GM21515 (cell line): Measurements from ENCODE around the gene PIWIL1.

Source experiments
- ATAC-seq: cut with Tn5 transposase; IDR thresholded peaks from one replicate; pipeline ENCODE4 v1.9.1; 2021; ENCODE audit not compliant: unreplicated experiment

PIWIL1 gene

DNA sequence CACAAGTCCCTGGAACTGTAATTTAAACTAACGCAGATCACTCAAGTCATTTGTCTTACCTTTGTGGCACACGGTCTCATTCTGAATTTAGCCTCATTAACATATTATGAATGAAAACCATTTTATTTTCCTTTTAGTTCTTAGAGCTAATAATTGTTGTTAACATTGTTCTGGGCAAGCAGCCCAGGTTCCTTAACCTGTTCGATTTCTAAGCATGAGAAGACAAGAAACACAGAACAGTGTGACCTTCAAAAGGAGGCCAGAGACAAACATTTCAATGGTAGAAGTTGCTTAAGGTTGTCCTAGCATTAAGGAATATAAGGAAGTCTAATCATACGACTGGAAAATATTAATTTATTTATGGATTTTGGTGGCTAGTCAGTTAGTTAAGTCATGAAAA is 35.2 kb downstream of the PIWIL1 start:
- no peak for ATAC-seq

GRCh38 chr12:130374083-130374482 is 36.4 kb downstream of the PIWIL1 start:
- no peak for ATAC-seq

- ATAC-seq, result no peak
Observed at GRCh38 chr12:130375296-130376287, 37.9 kb downstream of the PIWIL1 start.

GRCh38 chr12:130382818-130383217 is 45.1 kb downstream of the PIWIL1 start:
- no peak for ATAC-seq

DNA sequence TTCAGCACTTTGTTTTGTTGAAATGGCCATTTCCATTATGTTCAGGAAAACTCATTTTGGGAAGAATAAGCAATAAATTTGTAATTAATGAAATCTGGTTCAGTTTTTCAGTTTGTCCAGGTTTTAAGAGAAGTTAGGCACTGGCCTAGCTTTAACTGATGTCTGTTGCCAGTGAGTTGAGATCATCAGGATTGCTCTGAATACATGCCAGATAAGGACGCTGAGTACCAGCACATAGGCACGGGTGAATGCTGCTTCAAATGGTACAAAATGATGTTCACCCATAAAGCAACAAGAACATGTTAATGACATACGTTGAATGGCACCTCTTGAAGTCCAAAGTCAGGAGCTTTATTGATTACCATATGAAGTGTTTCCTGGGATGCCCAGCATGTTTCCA is 46.5 kb downstream of the PIWIL1 start:
- ATAC-seq, result no peak

DNA sequence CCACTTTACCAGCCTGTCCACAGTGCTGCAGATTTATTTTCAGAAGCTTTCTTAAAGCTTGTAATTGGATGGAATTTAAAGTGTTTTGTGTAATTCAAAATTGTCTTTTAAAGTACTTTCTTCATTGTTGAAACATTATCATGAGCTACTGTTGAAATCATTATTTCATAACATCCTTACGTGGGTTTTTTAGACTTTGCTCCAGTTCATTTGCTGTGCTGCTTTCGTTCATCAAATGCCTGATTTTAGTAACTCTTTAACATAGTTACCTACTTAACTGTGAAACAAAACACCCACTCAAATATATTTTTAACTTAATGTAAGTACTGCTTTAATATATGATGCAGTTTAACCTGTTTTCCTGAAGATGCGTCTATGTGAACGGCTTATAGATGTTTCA is 47.5 kb downstream of the PIWIL1 start:
- no peak for ATAC-seq

DNA sequence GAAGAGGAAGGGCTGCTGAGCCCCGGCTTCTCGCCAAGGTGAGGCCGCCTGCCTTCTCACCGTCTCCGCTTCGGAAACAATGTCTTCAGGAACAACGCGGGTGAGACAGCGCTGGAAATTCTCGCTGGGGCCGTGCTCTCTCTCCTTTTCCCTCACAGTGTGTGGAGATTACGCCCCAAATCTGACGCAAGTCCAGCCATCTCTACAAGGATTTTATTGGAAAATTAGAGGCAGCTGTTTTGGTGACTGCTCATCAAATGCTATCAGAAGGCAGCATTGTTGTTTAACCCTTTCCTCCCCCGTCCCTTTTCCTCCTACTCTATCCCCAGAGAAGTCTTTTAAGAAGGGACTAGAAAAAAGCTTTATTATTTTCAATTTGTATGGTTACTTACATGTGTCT is 53.5 kb downstream of the PIWIL1 start:
- no peak for ATAC-seq

- no peak for ATAC-seq
Observed at GRCh38 chr12:130394906-130395305, 57.2 kb downstream of the PIWIL1 start.

DNA sequence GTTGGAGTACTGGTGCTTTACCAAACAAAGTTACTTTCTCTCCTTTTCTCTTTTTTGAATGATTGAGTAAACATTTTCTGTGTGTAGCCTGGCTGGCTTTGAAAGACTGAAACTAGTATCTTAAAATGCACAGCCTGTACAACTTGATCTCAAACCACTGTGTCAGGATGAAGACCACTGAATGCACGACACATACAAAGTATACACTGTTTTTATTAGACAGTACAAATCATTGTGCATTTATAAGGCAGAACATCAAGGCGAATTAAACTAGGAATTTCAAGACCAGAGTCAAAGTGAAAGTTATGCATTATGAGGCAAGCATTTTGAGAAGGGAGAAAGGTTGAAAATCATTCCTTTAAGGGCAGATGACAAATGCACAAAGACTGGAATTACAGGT is 59.0 kb downstream of the PIWIL1 start:
- no peak for ATAC-seq

GRCh38 chr12:130398100-130398848 is 60.6 kb downstream of the PIWIL1 start:
- no peak for ATAC-seq

- no peak for ATAC-seq
Observed at GRCh38 chr12:130401703-130402102, 64.0 kb downstream of the PIWIL1 start.

GRCh38 chr12:130405332-130405731 is 67.6 kb downstream of the PIWIL1 start:
- ATAC-seq, result no peak

- no peak for ATAC-seq
Observed at GRCh38 chr12:130412384-130412783, 74.7 kb downstream of the PIWIL1 start.

DNA sequence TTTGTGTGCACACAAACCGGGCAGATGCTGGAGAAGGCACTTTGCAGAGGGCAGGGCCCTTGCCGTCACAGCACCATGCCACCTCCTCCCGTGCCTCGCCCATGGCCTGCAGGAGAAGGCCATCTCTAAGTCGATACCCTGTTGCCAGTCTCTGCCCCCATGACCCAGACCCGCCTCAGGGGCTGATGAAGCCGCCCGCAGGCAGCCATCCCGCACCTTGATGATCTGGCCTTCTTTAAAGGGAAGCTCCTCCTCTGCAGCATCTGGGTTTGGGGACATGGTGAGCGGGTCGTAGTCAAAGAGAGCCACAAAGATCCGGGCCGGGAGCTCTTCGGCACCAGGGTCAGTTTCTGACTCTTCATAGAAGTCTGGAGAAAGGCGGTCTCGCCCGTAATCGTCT is 76.2 kb downstream of the PIWIL1 start:
- ATAC-seq, result no peak

DNA sequence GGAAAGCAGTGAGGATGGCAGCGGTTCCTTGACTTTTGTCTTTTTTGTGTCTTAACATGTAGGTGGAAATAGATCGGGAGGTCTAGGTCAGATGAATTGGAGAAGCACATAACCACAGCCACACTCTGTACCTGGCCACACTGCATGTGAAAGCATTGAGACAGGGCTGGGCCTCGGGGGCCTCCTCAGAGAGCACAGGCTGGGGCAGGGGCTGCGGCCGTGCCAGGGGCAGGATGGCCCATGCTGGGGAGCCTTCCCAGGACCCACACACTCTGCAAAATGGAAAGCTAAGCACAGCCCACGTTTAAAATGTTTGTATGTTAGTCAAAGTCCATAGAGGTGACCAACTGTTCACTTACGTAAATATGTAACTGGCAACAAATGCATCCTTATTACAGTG is 76.7 kb downstream of the PIWIL1 start:
- no peak for ATAC-seq

GRCh38 chr12:130418251-130418650 is 80.6 kb downstream of the PIWIL1 start:
- ATAC-seq, result no peak

- ATAC-seq, result no peak
Observed at GRCh38 chr12:130419116-130419515, 81.4 kb downstream of the PIWIL1 start.

GRCh38 chr12:130420071-130420470 is 82.4 kb downstream of the PIWIL1 start:
- no peak for ATAC-seq

GRCh38 chr12:130421896-130422295 is 84.2 kb downstream of the PIWIL1 start:
- ATAC-seq, result no peak
